C4-2B (cell line): ENCODE measurements around the gene KCNT2.

ENCODE experiments used
- H3K27ac ChIP-seq: fragments of 450-650 bp; 2 replicates; pipeline ENCODE4 v1.5.1; 2017
- ZFX ChIP-seq: fragments of 450-650 bp; IDR thresholded peaks from 2 replicates; pipeline ENCODE4 v1.6.1; 2017
- TF ChIP-seq, protein P1 (sequence below): fragments of 450-650 bp; conservative IDR thresholded peaks from 2 replicates; pipeline ENCODE4 v1.5.1; 2017; ENCODE audit warnings: mild to moderate bottlenecking

The KCNT2 gene

DNA sequence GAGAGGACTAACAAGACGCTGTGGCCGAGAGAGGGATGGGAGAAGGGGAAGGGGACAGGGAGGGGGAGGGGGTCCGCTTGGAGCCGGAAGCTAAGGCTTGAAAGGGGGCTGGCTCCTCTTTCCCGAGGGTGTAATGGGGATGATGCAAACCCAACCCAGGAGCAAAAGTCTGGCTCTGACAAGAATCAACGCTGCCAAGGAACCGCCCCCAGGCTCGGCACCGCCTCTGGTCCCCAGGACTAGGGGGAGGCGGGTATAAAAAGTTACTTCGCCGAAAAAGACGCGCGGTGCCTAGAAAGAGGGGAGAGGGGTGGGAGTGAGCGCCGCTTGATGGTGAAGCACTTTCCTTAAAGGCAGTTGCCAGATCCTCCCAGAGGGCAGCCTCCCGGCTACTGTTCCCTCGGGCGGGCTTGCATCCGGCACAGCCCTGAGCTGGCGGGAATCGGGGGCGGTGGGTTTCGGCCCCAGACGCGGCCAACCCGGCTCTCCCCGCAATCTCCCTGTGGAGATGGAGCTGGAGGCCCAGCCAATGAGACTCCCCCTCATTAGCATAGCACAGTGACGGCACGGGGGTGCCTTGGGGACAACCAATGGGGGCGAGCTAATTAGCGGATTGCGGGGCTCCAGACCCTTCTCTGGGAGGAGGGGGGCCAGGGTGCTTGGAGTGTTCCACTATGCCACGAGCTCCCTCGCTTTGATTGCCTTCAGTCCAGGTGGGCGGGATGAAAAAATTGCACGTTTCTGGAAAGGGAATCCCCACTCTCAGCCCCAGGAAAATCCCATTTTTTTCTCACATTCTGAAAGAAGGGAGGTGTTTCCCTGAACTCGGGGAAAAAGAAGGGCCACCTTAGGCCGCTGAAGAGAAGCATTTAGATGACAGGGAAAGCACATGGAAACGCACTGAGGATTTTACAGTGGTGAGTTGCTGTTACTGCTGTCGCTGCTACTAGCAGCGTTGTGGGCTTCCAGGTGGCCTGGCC, at the start of gene KCNT2:
Gene KCNT2, minus strand, starts transcription at position 51 of the 980 bp plus-strand sequence. CDS start 131 bp downstream, outside the sequence.
- H3K27ac ChIP-seq: no peak within 1 kb of the TSS
- TF ChIP-seq, protein P1, sequence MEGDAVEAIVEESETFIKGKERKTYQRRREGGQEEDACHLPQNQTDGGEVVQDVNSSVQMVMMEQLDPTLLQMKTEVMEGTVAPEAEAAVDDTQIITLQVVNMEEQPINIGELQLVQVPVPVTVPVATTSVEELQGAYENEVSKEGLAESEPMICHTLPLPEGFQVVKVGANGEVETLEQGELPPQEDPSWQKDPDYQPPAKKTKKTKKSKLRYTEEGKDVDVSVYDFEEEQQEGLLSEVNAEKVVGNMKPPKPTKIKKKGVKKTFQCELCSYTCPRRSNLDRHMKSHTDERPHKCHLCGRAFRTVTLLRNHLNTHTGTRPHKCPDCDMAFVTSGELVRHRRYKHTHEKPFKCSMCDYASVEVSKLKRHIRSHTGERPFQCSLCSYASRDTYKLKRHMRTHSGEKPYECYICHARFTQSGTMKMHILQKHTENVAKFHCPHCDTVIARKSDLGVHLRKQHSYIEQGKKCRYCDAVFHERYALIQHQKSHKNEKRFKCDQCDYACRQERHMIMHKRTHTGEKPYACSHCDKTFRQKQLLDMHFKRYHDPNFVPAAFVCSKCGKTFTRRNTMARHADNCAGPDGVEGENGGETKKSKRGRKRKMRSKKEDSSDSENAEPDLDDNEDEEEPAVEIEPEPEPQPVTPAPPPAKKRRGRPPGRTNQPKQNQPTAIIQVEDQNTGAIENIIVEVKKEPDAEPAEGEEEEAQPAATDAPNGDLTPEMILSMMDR: no peak
- TF ChIP-seq ZFX: no peak

DNA sequence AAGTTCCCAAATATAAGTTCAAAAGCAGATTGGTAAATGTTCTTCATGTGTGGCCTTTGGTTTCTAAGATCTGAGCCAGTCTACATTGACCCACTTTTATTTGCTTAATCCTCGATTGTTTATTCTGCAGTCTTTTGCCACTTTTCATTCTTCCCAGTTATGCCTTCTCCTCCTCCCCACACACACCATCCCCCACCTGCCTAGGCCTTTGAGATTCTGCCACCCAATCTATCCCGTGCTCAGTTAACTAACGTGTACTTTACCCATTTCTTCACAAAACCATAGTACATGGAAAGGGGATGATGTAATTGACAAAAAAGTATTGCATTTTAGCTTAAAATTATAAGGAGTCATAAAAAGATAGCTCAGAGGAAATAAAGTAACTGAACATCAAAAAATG, 47.3 kb upstream of the KCNT2 start:
- no peak overlapping the region for H3K27ac ChIP-seq

DNA sequence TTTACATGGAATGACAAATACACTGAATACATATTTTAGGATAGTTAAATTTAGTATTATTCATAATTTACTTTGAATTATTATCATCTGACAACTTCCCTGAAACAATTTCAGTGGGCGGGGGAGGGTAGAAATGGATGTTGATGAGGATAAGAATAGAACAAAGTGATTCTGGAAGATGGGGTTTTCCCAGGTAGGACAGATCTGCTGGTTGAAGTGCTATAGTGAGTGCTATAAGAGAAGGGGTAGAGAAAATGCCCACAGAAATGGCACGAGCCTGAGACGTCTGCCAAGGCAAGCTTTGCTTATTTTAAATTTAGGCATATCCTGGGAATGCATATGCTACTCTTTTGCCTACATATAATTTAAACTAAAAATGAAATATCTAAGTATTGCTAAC, 46.8 kb upstream of the KCNT2 start:
- H3K27ac ChIP-seq: no peak overlapping the region
- TF ChIP-seq, protein P1: no peak
- no peak for TF ChIP-seq ZFX

More for the DNA sequence above, 47.3 kb upstream of the KCNT2 start:
- no peak for TF ChIP-seq ZFX
- TF ChIP-seq, protein P1: no peak

DNA sequence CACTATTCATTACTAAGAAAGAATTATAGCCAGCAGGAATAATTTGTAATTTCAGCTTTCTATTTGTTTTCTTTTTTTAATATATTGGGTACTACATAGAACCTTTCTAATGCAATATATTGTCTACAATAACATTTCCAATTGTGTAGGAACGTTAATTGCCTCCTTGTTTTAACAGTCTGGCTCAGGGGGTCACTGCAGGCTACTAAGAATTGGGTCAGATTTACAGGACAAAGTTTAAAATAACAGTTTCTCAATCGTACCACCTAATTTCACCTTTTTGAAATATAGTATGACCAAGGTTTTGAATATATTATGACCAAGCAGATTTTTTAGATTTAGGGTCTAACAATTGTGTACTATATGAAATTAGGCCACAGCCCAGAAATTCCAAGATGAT, 46.0 kb upstream of the KCNT2 start:
- TF ChIP-seq ZFX: no peak
- TF ChIP-seq, protein P1: no peak
- no peak overlapping the region for H3K27ac ChIP-seq

DNA sequence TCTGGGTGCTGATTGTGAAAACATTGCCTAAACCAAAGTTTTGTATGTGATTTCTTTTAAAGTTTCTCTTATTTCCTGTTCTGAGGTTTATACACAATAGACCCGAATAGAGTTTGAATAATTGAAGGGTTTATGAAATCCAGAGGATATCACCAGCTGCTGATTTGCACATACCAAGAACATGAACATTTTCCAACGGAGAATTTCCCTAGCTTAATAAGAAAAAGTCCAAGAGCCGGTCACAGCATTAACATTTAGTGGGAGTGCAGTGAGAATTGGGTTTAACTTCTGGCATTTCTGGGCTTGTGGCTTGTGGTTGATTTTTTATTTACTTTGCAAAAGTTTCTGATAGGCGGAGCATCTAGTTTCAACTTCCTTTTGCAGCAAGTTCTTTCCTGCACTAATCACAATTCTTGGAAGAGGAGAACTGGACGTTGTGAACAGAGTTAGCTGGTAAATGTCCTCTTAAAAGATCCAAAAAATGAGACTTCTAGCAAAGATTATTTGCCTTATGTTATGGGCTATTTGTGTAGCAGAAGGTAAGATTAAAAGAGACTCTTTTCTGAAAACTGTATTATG, 43.5 kb upstream of the KCNT2 start, which contains the start of gene CFH:
Gene CFH, plus strand, starts transcription at position 407 of the 579 bp plus-strand sequence. Its CDS starts 75 bp downstream, at position 482.
- no peak within 1 kb of the TSS for H3K27ac ChIP-seq
- TF ChIP-seq, protein P1: no peak
- no peak for TF ChIP-seq ZFX

DNA sequence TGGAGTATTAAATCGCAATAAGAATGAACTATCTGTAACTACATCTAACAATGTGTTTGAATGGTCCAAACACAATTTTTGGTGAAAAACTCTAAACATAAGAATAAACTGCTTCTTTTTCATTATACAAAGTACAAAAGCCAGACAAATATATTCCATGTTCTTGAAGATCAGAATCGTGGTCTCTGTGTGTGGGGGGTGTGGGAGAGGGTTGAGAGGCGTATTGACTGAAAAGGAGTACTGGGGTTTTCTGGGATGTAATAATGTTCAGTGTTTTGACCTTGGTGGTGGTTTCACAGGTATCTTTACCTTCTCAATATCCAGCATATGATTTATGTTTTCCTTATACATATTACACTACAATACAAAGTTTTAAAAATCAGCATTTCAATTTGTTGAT, 42.8 kb upstream of the KCNT2 start:
- H3K27ac ChIP-seq: no peak overlapping the region
- TF ChIP-seq, protein P1: no peak
- no peak for TF ChIP-seq ZFX

DNA sequence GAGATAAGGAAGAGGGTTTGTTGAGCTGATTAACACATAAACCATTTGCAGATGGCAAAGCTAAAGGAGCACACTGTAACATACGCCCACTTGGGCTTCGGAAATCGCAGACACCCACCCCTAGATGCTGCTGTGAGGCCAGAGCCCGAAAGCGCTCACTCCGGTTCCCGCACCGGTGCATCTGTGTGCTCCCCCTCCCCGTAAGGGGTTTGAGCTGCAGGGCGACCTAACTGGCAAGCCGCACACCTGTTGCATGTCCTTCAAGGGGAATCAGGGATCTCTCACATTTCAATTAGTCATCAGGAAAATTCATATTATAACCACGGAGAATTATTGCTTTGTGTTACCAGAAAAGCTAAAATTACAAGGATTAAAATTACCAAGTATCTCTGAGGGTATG, 42.2 kb upstream of the KCNT2 start:
- TF ChIP-seq, protein P1: no peak
- TF ChIP-seq ZFX: no peak

More for the DNA sequence above, 42.2 kb upstream of the KCNT2 start:
- H3K27ac ChIP-seq: no peak overlapping the region
